GM23248 (cell line): ENCODE results near the gene KDM5D. TPM values are rescaled to one million over a fixed set of nuclear protein-coding genes. Genes with fewer than 3 reads are reported as not detected.

Experiments used
- DNase-seq: peaks from one replicate; pipeline ENCODE4 v3.0.0-alpha.2; 2015
- H2AFZ ChIP-seq: fragments of 200-600 bp; sonication (generic); 2 replicates; pipeline ENCODE4 v1.6.1; 2016; ENCODE audit warnings: antibody characterized with exemption
- H3F3A ChIP-seq: fragments of 200-600 bp; sonication (generic); 2 replicates; pipeline ENCODE4 v1.6.1; 2016; ENCODE audit warnings: mild to moderate bottlenecking, antibody characterized with exemption, mixed run types; ENCODE audit not compliant: insufficient read depth
- H3K27ac ChIP-seq: fragments of 200-600 bp; sonication (generic); 2 replicates; pipeline ENCODE4 v1.5.1; 2016; ENCODE audit warnings: mild to moderate bottlenecking
- H3K27me3 ChIP-seq: fragments of 200-600 bp; sonication (generic); replicated peaks from 2 replicates; pipeline ENCODE4 v1.6.1; 2016; ENCODE audit warnings: mild to moderate bottlenecking; ENCODE audit not compliant: insufficient read depth
- H3K36me3 ChIP-seq: fragments of 200-600 bp; sonication (generic); 2 replicates; pipeline ENCODE4 v1.6.1; 2016; ENCODE audit warnings: low read depth, mild to moderate bottlenecking
- H3K4me1 ChIP-seq: fragments of 200-600 bp; sonication (generic); 2 replicates; pipeline ENCODE4 v1.6.1; 2016; ENCODE audit warnings: mild to moderate bottlenecking; ENCODE audit not compliant: insufficient read depth
- H3K4me2 ChIP-seq: fragments of 200-600 bp; sonication (generic); one replicate; pipeline ENCODE4 v1.6.1; 2016; ENCODE audit warnings: mild to moderate bottlenecking; ENCODE audit not compliant: unreplicated experiment
- H3K4me3 ChIP-seq: fragments of 200-600 bp; sonication (generic); 2 replicates; pipeline ENCODE4 v1.5.1; 2016; ENCODE audit warnings: mild to moderate bottlenecking
- H3K79me2 ChIP-seq: fragments of 200-600 bp; sonication (generic); 2 replicates; pipeline ENCODE4 v1.6.1; 2016; ENCODE audit warnings: mild to moderate bottlenecking; ENCODE audit not compliant: insufficient read depth
- H3K9ac ChIP-seq: fragments of 200-600 bp; sonication (generic); 2 replicates; pipeline ENCODE4 v1.6.1; 2016; ENCODE audit warnings: mild to moderate bottlenecking
- H3K9me2 ChIP-seq: fragments of 200-600 bp; sonication (generic); 2 replicates; pipeline ENCODE4 v1.6.1; 2016; ENCODE audit warnings: mixed run types, mild to moderate bottlenecking, moderate library complexity; ENCODE audit not compliant: insufficient read depth
- H3K9me3 ChIP-seq: fragments of 200-600 bp; sonication (generic); one replicate; pipeline ENCODE4 v1.6.1; 2017; ENCODE audit warnings: low read depth
- H4K20me1 ChIP-seq: fragments of 200-600 bp; sonication (generic); 2 replicates; pipeline ENCODE4 v1.6.0; 2016; ENCODE audit not compliant: insufficient read depth
- EZH2 ChIP-seq: fragments of 200-600 bp; sonication (generic); IDR thresholded peaks from 2 replicates; pipeline ENCODE4 v1.6.1; 2018; ENCODE audit warnings: antibody characterized with exemption, mild to moderate bottlenecking; ENCODE audit not compliant: insufficient read depth, poor library complexity, severe bottlenecking
- EZH2phosphoT487 ChIP-seq: fragments of 200-600 bp; sonication (generic); IDR thresholded peaks from 2 replicates; pipeline ENCODE4 v1.6.1; 2018; ENCODE audit warnings: antibody characterized with exemption, moderate library complexity, mild to moderate bottlenecking, low read depth; ENCODE audit not compliant: insufficient read depth
- WGBS, 2 experiments: methylation state at CpG; one replicate each; pipeline ENCODE4 v1.1.6; 2015 to 2017; ENCODE audit warnings: low lambda C conversion rate in 2 of 2, low coverage in 1 of 2; ENCODE audit errors: missing lambda C conversion rate in 2 of 2; 5-methylcytosine and 5-hydroxymethylcytosine counted together
- in situ Hi-C: fragments of 300-500 bp; cut with MboI; formaldehyde crosslinking; loops from 2 replicates; pipeline ENCODE4 v1.15.0; 2020
- polyA plus RNA-seq: library from polyadenylated mRNA; unstranded; fragments of >200 nt; fragmentation: Nextera tagmentation; extraction: Ambion mirVana; gene quantifications from 2 replicates; pipeline ENCODE4 v1.2.1, GENCODE V29; 2016
- total RNA-seq: library from RNA; depleted of rRNA; stranded (reverse); fragments of >200 nt; shearing (Covaris generic); gene quantifications from 2 replicates; pipeline ENCODE4 v1.2.3, GENCODE V29; 2014

Gene KDM5D
- total and polyA plus RNA-seq, 2 experiments from 2014 or later: 11.5 to 20.6 TPM

DNA sequence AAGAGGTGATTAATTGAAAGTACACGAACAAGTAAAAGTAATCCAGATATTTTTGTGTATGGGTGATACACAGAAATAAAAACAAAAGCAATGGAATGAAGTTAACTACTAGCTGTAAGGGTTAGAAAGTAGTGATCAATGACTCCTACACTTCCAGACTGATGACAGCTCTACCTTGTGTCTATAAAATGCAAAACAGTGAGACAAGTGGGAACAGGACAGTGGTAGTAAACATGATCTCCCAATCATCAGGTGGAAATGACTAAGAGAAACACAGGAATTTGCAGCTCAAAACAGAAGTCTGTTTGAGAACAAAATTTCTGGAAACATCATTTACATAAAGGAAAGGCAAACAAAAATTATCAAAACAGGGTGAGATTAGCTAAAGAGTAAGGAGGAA lies 10.1 kb downstream of the KDM5D start:
- in situ Hi-C loops: loop anchor here (25.0 kb wide), 1 partner anchor 828 kb away; no protein-coding TSS in a partner anchor
- H3K4me1 ChIP-seq: no peaks in the 10 kb centered on the region
- H3K9ac ChIP-seq: no peak overlapping the region
- H3K4me3 ChIP-seq: no peak overlapping the region
- H3K9me3 ChIP-seq: no peaks in the 10 kb centered on the region
- H3K79me2 ChIP-seq: peaks cover 16% of the 10 kb centered on the region
- no peaks in the 10 kb centered on the region for H3K27me3 ChIP-seq
- no peaks in the 10 kb centered on the region for H4K20me1 ChIP-seq
- H3F3A ChIP-seq: no peaks in the 10 kb centered on the region
- no peak overlapping the region for H2AFZ ChIP-seq
- WGBS, 2 experiments: 91 to 93% methylated on average over 1 of the region's 1 CpG
- H3K9me2 ChIP-seq: no peaks in the 10 kb centered on the region
- no peak overlapping the region for H3K27ac ChIP-seq
- DNase-seq: no peak
- H3K36me3 ChIP-seq: peaks cover 47% of the 10 kb centered on the region; the same call in 1 of the 2 replicates
- no peak for TF ChIP-seq EZH2phosphoT487
- TF ChIP-seq EZH2: no peak
- no peak overlapping the region for H3K4me2 ChIP-seq

DNA sequence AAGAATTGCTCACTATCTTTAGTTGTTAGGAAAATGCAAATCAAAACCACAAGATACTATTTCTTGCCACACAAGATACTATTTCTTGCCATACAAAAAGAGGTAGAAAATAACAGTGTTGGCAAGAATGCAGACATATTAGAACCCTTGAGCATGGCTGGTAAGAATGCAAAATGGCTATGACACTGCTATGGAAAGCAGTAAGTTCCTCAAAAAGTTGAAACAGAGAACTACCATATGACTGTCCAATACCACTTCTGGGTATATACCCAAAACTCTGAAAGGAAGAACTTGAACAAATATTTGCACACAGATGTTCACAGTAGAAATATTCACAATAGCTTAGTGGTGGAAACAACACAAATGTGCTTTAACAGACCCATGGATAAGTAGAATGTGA lies 26.6 kb downstream of the KDM5D start:
- Histone ChIP-seq H3K4me3 (no peak overlapping the region), H3K4me1 (no peaks in the 10 kb centered on the region), H3K9me2 (no peaks in the 10 kb centered on the region), H3F3A (no peaks in the 10 kb centered on the region), H2AFZ (no peak overlapping the region), H3K36me3 (peaks cover 16% of the 10 kb centered on the region; the same call in 1 of the 2 replicates), H3K27ac (no peak overlapping the region), H4K20me1 (no peaks in the 10 kb centered on the region), H3K27me3 (no peaks in the 10 kb centered on the region), H3K9me3 (no peaks in the 10 kb centered on the region), H3K4me2 (no peak overlapping the region), H3K9ac (no peak overlapping the region), H3K79me2 (peaks cover 16% of the 10 kb centered on the region)
- no peak for DNase-seq
- in situ Hi-C loops: loop anchor here (25.0 kb wide), 1 partner anchor 156 kb away; no protein-coding TSS in a partner anchor
- TF ChIP-seq EZH2phosphoT487: no peak
- TF ChIP-seq EZH2: no peak

DNA sequence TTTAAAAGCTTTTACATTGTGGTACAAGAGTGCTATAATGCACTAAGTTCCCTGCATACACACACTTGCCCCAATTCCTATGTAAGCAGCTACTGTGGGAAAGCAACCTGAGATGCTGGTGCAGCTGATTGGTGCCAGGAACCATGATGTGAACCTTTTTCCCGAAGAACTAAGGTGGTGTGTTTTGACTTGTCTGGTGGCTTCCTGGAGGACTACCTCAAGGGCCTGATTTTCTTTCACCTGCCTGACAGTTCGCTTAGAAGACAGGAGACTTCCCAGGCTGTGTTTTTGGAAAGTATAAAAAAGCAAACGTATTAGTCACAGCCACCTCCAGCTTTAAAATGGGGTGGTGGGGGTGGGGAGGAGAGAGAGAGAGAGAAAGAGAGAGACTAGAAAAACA lies 27.4 kb downstream of the KDM5D start:
- Histone ChIP-seq H3K27me3 (no peaks in the 10 kb centered on the region), H3K79me2 (peaks cover 9% of the 10 kb centered on the region), H3K4me2 (no peak overlapping the region), H4K20me1 (no peaks in the 10 kb centered on the region), H3K9me3 (no peaks in the 10 kb centered on the region), H3F3A (no peaks in the 10 kb centered on the region), H3K4me1 (no peaks in the 10 kb centered on the region), H3K27ac (no peak overlapping the region), H3K9me2 (no peaks in the 10 kb centered on the region), H3K36me3 (peaks cover 13% of the 10 kb centered on the region; the same call in 1 of the 2 replicates), H3K9ac (no peak overlapping the region), H3K4me3 (no peak overlapping the region), H2AFZ (no peak overlapping the region)
- no peak for DNase-seq
- in situ Hi-C loops: loop anchor here (25.0 kb wide), 1 partner anchor 155 kb away; no protein-coding TSS in a partner anchor
- WGBS, 2 experiments: 50 to 80% methylated on average over 2 to 3 of the region's 3 CpGs
- TF ChIP-seq EZH2 (no peak), EZH2phosphoT487 (no peak)

DNA sequence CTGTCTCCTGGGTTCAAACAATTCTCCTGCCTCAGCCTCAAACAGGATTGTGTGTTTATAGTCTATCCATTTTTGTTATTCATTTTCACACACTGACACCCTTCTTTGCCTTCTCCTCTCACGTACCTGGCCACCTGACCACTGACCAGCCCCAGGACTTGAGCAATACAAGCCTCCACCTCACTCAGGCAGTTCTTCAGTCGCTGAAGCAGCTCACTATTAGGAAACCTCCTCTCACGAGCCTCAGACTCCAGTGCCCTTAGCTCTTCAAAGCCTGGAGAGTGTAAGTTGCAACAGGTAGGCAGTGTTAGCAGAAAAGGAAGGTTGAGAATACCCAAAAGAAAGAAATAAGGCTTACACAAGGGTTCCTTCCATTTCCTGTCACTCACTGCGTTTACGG lies 29.3 kb downstream of the KDM5D start:
- Histone ChIP-seq H3K27ac (no peak overlapping the region), H3K9me3 (no peaks in the 10 kb centered on the region), H3K4me1 (no peaks in the 10 kb centered on the region), H3K4me3 (no peak overlapping the region), H4K20me1 (no peaks in the 10 kb centered on the region), H3K9me2 (no peaks in the 10 kb centered on the region), H3K27me3 (no peaks in the 10 kb centered on the region), H3K4me2 (no peak overlapping the region), H3K79me2 (peaks cover 14% of the 10 kb centered on the region; the same call in 1 of the 2 replicates), H3K9ac (no peak overlapping the region), H3K36me3 (peaks cover 8% of the 10 kb centered on the region; the same call in 1 of the 2 replicates), H3F3A (no peaks in the 10 kb centered on the region), H2AFZ (no peak overlapping the region)
- WGBS, 2 experiments: 96 to 100% methylated on average over 5 of the region's 5 CpGs
- in situ Hi-C loops: loop anchor here (25.0 kb wide), 1 partner anchor 153 kb away; no protein-coding TSS in a partner anchor
- no peak for DNase-seq
- TF ChIP-seq EZH2phosphoT487 (no peak), EZH2 (no peak)
